Keratinocyte (primary cell): ENCODE data around the gene USP13. TPM values are rescaled to one million over a fixed set of nuclear protein-coding genes. Genes with fewer than 3 reads are reported as not detected.

ENCODE experiments used
- DNase-seq: peaks from one replicate; pipeline ENCODE4 v3.0.0-alpha.2; 2011; ENCODE audit warnings: low read depth, missing footprints, low spot score
- FAIRE-seq: peaks from 2 replicates; lab custom pipeline; 2011; peaks lifted over from hg19 to GRCh38; lab: Jason Lieb, UNC
- H2AFZ ChIP-seq: 2 replicates; pipeline ENCODE4 v1.6.0; 2012; ENCODE audit warnings: low read length, control low read depth, inconsistent platforms; ENCODE audit not compliant: control insufficient read depth
- H3K27ac ChIP-seq: 2 replicates; pipeline ENCODE4 v1.5.1; 2011; ENCODE audit warnings: low read length; ENCODE audit not compliant: control insufficient read depth, insufficient read depth
- H3K27me3 ChIP-seq: 3 replicates; pipeline ENCODE4 v1.6.0; 2011; ENCODE audit warnings: low read length; ENCODE audit not compliant: control insufficient read depth, insufficient read depth; ENCODE audit errors: extremely low read depth
- H3K36me3 ChIP-seq, 2 experiments: 2 replicates in 1 of 2; 3 replicates in 1 of 2; pipeline ENCODE4 v1.5.1; 2011; ENCODE audit warnings: low read length in 2 of 2, mild to moderate bottlenecking in 1 of 2; ENCODE audit not compliant: control insufficient read depth in 2 of 2, insufficient read depth in 2 of 2; ENCODE audit errors: extremely low read depth in 1 of 2
- H3K4me1 ChIP-seq: 3 replicates; pipeline ENCODE4 v1.5.1; 2011; ENCODE audit warnings: low read length; ENCODE audit not compliant: control insufficient read depth, insufficient read depth; ENCODE audit errors: extremely low read depth
- H3K4me2 ChIP-seq: 3 replicates; pipeline ENCODE4 v1.6.0; 2011; ENCODE audit warnings: low read depth, low read length; ENCODE audit not compliant: control insufficient read depth, insufficient read depth; ENCODE audit errors: extremely low read depth
- H3K4me3 ChIP-seq, 3 experiments: fragments of 200-600 bp in 1 of 3; sonication (generic) in 1 of 3; 2 replicates in 2 of 3; 3 replicates in 1 of 3; pipeline ENCODE4 v1.5.1; 2011 to 2016; ENCODE audit warnings: low read length in 3 of 3, mild to moderate bottlenecking in 3 of 3, control low read depth in 2 of 3, inconsistent platforms in 1 of 3, low read depth in 1 of 3, mixed read lengths in 1 of 3, mixed run types in 1 of 3, moderate library complexity in 1 of 3; ENCODE audit not compliant: control insufficient read depth in 2 of 3, insufficient read depth in 2 of 3; ENCODE audit errors: extremely low read depth in 1 of 3
- H3K79me2 ChIP-seq: 2 replicates; pipeline ENCODE4 v1.6.0; 2012; ENCODE audit warnings: low read length; ENCODE audit not compliant: control insufficient read depth, insufficient read depth
- H3K9ac ChIP-seq: 3 replicates; pipeline ENCODE4 v1.6.0; 2011; ENCODE audit warnings: low read length; ENCODE audit not compliant: control insufficient read depth, insufficient read depth; ENCODE audit errors: extremely low read depth
- H3K9me1 ChIP-seq: 3 replicates; pipeline ENCODE4 v1.6.0; 2011; ENCODE audit warnings: low read length; ENCODE audit not compliant: control insufficient read depth, insufficient read depth; ENCODE audit errors: extremely low read depth
- H3K9me3 ChIP-seq: 2 replicates; pipeline ENCODE4 v1.5.1; 2012; ENCODE audit warnings: low read depth, low read length; ENCODE audit not compliant: control insufficient read depth
- H4K20me1 ChIP-seq: 3 replicates; pipeline ENCODE4 v1.6.0; 2011; ENCODE audit warnings: low read length; ENCODE audit not compliant: control insufficient read depth, insufficient read depth; ENCODE audit errors: extremely low read depth
- EZH2 ChIP-seq: IDR thresholded peaks from one replicate; pipeline ENCODE4 v1.6.1; 2012; ENCODE audit warnings: inconsistent platforms, mild to moderate bottlenecking, low read length, moderate library complexity
- dilution Hi-C: fragments of 300-500 bp; cut with MboI; formaldehyde crosslinking; loops from one replicate; pipeline ENCODE4 v1.7.0; 2020; ENCODE audit warnings: low sequenced_read_pairs; ENCODE audit not compliant: extremely low pct_ligation_motif_present
- polyA plus RNA-seq, 5 experiments: library from polyadenylated mRNA; depleted of rRNA in 3 of 5; stranded (reverse) in 3 of 5; stranded (forward) in 1 of 5; unstranded in 1 of 5; fragments of >200 nt; gene quantifications; 1 replicate in 1 of 5; 2 replicates in 3 of 5; 3 replicates in 1 of 5; pipeline versions ENCODE4 v1.2.1 to v1.2.3, GENCODE V29; 2011 to 2012; ENCODE audit warnings: missing spikeins in 2 of 5, low read depth in 1 of 5, low replicate concordance in 1 of 5
- TF ChIP-seq, protein P1 (sequence below), 3 experiments: IDR thresholded peaks in 1 of 3; conservative IDR thresholded peaks in 1 of 3; optimal IDR thresholded peaks in 1 of 3; 2 replicates in 2 of 3; 3 replicates in 1 of 3; pipeline versions ENCODE3 to v1.5.1; 2011; ENCODE audit warnings: low read length in 3 of 3, mild to moderate bottlenecking in 3 of 3, moderate library complexity in 2 of 3, control low read depth in 1 of 3, inconsistent platforms in 1 of 3; ENCODE audit not compliant: insufficient read depth in 2 of 3; ENCODE audit errors: extremely low read depth in 1 of 3

The USP13 gene
- polyA plus RNA-seq, 1 donor (not counting 4 experiments of a cell fraction or from before 2014, with no cell fraction given): 3.3 TPM

DNA sequence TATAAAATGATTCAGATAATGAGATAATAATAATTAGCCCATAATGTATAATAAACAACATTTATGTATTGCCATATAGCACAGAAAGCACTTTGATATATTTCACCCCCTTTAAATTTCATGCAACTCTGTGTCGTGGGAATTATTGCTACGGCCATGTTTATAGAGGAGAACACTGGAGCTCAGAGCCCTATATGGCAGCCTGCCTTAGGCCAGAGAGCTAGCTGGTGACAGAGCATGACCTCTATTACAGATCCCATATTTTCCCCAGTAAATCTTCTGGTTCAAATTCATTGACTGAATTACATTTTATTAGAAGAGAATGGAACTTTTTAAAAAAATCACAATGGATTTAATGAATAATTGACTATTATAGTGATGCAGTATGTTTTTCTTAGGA lies 25.0 kb downstream of the USP13 start:
- Histone ChIP-seq H3K4me1 (peaks cover 5% of the 10 kb centered on the region), H3K36me3 (no peaks in the 10 kb centered on the region), H3K4me3 (no peak overlapping the region), H4K20me1 (no peaks in the 10 kb centered on the region), H3K79me2 (peaks cover 1% of the 10 kb centered on the region), H3K9me1 (no peaks in the 10 kb centered on the region), H3K27me3 (no peaks in the 10 kb centered on the region), H3K9ac (no peak overlapping the region), H3K4me2 (no peak overlapping the region), H3K27ac (no peak overlapping the region), H2AFZ (no peak overlapping the region), H3K9me3 (no peaks in the 10 kb centered on the region)
- dilution Hi-C loops: no loop called here
- FAIRE-seq (no peak), DNase-seq (no peak)
- TF ChIP-seq, protein P1, sequence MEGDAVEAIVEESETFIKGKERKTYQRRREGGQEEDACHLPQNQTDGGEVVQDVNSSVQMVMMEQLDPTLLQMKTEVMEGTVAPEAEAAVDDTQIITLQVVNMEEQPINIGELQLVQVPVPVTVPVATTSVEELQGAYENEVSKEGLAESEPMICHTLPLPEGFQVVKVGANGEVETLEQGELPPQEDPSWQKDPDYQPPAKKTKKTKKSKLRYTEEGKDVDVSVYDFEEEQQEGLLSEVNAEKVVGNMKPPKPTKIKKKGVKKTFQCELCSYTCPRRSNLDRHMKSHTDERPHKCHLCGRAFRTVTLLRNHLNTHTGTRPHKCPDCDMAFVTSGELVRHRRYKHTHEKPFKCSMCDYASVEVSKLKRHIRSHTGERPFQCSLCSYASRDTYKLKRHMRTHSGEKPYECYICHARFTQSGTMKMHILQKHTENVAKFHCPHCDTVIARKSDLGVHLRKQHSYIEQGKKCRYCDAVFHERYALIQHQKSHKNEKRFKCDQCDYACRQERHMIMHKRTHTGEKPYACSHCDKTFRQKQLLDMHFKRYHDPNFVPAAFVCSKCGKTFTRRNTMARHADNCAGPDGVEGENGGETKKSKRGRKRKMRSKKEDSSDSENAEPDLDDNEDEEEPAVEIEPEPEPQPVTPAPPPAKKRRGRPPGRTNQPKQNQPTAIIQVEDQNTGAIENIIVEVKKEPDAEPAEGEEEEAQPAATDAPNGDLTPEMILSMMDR (optimal IDR thresholded peaks at IDR 0.05 in 1 of 3, IDR thresholded peaks at IDR 0.05 in 1 of 3, conservative IDR thresholded peaks at IDR 0.05 in 1 of 3; ENCODE audit: extremely low read depth in 1 of 3, insufficient read depth in 2 of 3, low read length in 3 of 3): no peak
- TF ChIP-seq EZH2: no peak

DNA sequence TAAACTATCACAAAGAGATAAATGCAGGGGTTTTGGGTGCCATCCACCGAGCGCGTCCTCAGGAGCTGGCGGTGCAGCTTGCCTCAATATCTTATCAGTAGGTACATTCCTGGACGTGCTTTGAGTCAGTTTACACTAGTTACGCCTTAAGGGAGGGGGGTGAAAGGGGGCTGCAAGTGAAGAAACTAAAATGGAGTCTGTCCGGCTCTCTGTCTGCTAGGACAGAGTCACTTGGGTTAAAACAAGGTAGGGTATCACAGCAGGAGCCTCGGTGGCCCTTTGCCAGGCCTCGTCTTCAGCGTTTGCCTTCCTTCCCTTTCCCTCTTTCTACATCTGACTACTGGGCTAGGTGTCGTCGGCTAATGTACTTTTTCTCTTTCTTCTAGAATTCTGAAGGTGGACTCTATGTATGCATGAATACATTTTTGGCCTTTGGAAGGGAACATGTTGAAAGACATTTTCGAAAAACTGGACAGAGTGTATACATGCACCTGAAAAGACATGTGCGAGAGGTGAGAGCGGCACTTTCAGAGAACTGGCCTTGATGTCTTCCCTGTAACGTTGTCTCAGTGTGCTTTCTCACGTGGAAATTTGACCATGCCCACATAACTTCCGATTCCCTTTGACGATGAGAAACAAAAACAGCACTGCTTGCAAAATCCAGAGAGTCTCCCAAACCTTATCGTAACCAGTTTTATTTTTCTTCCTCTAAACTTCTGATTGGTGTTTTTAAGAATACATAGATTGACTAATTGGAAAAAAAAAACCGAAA lies 28.8 kb downstream of the USP13 start:
- dilution Hi-C loops: no loop called here

More for the DNA sequence above, 28.8 kb downstream of the USP13 start:
- TF ChIP-seq, protein P1 (optimal IDR thresholded peaks at IDR 0.05 in 1 of 3, IDR thresholded peaks at IDR 0.05 in 1 of 3, conservative IDR thresholded peaks at IDR 0.05 in 1 of 3; ENCODE audit: extremely low read depth in 1 of 3, insufficient read depth in 2 of 3, low read length in 3 of 3): no peak
- no peak for TF ChIP-seq EZH2
- no peak overlapping the region for H3K4me2 ChIP-seq
- H3K27me3 ChIP-seq: no peaks in the 10 kb centered on the region
- FAIRE-seq: no peak
- H2AFZ ChIP-seq: no peak overlapping the region
- no peaks in the 10 kb centered on the region for H4K20me1 ChIP-seq
- no peaks in the 10 kb centered on the region for H3K9me1 ChIP-seq
- H3K9ac ChIP-seq: no peak overlapping the region
- H3K79me2 ChIP-seq: no peaks in the 10 kb centered on the region
- H3K36me3 ChIP-seq: no peaks in the 10 kb centered on the region
- no peaks in the 10 kb centered on the region for H3K4me1 ChIP-seq
- no peak for DNase-seq
- H3K9me3 ChIP-seq: no peaks in the 10 kb centered on the region
- H3K27ac ChIP-seq: no peak overlapping the region
- H3K4me3 ChIP-seq: no peak overlapping the region
